Naive thymus-derived CD4-positive, alpha-beta T cell (primary cell): Measurements from ENCODE around the gene EFNA3. TPM values are rescaled to one million over a fixed set of nuclear protein-coding genes. Genes with fewer than 3 reads are reported as not detected.

Source experiments
- ATAC-seq: fragments of 150-1000 bp; cut with Tn5 transposase; 2 replicates; pipeline ENCODE4 v1.10.0; 2021; ENCODE audit warnings: mild to moderate bottlenecking, moderate library complexity
- CTCF ChIA-PET: fragments of 350-600 bp; sonication (Branson Sonifier 250); formaldehyde crosslinking; loops from one replicate; lab custom pipeline; 2021; ENCODE audit warnings: antibody characterized with exemption; lab: Charles Lee
- POLR2A ChIA-PET: fragments of 350-600 bp; sonication (Branson Sonifier 250); formaldehyde crosslinking; loops from one replicate; lab custom pipeline; 2021; ENCODE audit warnings: antibody characterized with exemption, inconsistent platforms; lab: Charles Lee
- DNase-seq, 9 donors: peaks; one replicate each; pipeline versions ENCODE4 v3.0.0 to v3.0.0-alpha.2; 2020 to 2022; ENCODE audit warnings: mixed read lengths in 1 of 9
- H3K27ac ChIP-seq: one replicate; pipeline ENCODE4 v1.7.0; 2013; ENCODE audit warnings: mild to moderate bottlenecking, low read depth, low read length, moderate library complexity
- H3K27me3 ChIP-seq, 2 donors: one replicate each; pipeline ENCODE4 v1.7.0; 2013; ENCODE audit warnings: low read length in 2 of 2, mild to moderate bottlenecking in 2 of 2, moderate library complexity in 2 of 2; ENCODE audit not compliant: control insufficient read depth in 2 of 2, insufficient read depth in 2 of 2
- H3K36me3 ChIP-seq, 3 experiments: 1 replicate in 2 of 3; 2 replicates in 1 of 3; pipeline ENCODE4 v1.7.0; 2013; ENCODE audit warnings: low read length in 3 of 3, mild to moderate bottlenecking in 3 of 3, moderate library complexity in 1 of 3; ENCODE audit not compliant: insufficient read depth in 3 of 3, control insufficient read depth in 2 of 3
- H3K4me1 ChIP-seq, 2 donors: one replicate each; pipeline ENCODE4 v1.7.0; 2013; ENCODE audit warnings: low read length in 2 of 2, mild to moderate bottlenecking in 2 of 2, moderate library complexity in 1 of 2; ENCODE audit not compliant: control insufficient read depth in 2 of 2, insufficient read depth in 2 of 2
- H3K4me3 ChIP-seq: 2 replicates; pipeline ENCODE4 v1.7.0; 2013; ENCODE audit warnings: mild to moderate bottlenecking, low read length
- H3K9me3 ChIP-seq, 3 experiments: 1 replicate in 2 of 3; 2 replicates in 1 of 3; pipeline ENCODE4 v1.7.0; 2013; ENCODE audit warnings: low read length in 3 of 3; ENCODE audit not compliant: control insufficient read depth in 2 of 3
- H3K27ac Mint-ChIP-seq, 9 donors: one replicate each; pipeline ENCODE4 v1.8.0; 2020 to 2022; ENCODE audit warnings: mixed read lengths in 9 of 9, mild to moderate bottlenecking in 8 of 9, moderate library complexity in 5 of 9, inconsistent platforms in 2 of 9
- H3K27me3 Mint-ChIP-seq, 5 donors: one replicate each; pipeline ENCODE4 v1.8.0; 2021 to 2022; ENCODE audit warnings: mixed read lengths in 5 of 5, mild to moderate bottlenecking in 1 of 5
- H3K36me3 Mint-ChIP-seq, 5 donors: one replicate each; pipeline ENCODE4 v1.8.0; 2020 to 2022; ENCODE audit warnings: mixed read lengths in 5 of 5, mild to moderate bottlenecking in 3 of 5, inconsistent platforms in 1 of 5
- H3K4me1 Mint-ChIP-seq, 7 donors: one replicate each; pipeline ENCODE4 v1.8.0; 2020 to 2022; ENCODE audit warnings: mixed read lengths in 7 of 7, mild to moderate bottlenecking in 3 of 7, inconsistent platforms in 1 of 7
- H3K4me3 Mint-ChIP-seq, 10 donors: one replicate each; pipeline ENCODE4 v1.8.0; 2020 to 2022; ENCODE audit warnings: mild to moderate bottlenecking in 10 of 10, mixed read lengths in 10 of 10, moderate library complexity in 6 of 10, inconsistent platforms in 2 of 10
- H3K9me3 Mint-ChIP-seq, 11 donors: one replicate each; pipeline ENCODE4 v1.8.0; 2020 to 2022; ENCODE audit warnings: mixed read lengths in 11 of 11, mild to moderate bottlenecking in 4 of 11, inconsistent platforms in 1 of 11, moderate library complexity in 1 of 11
- intact Hi-C, 2 donors: fragments of 100-400 bp; cut with micrococcal nuclease; formaldehyde crosslinking; loops; one replicate each; pipeline ENCODE4 v1.15.1; 2023
- polyA plus RNA-seq, 2 donors: library from polyadenylated mRNA; unstranded; fragments of 300-500 nt; fragmentation: Illumina TruSeq; gene quantifications; one replicate each; pipeline ENCODE4 v1.2.3, GENCODE V29; 2021
- total RNA-seq, 6 experiments: library from RNA in 5 of 6; stranded (reverse) in 5 of 6; gene quantifications; 1 replicate in 5 of 6; 2 replicates in 1 of 6; pipeline ENCODE4 v1.2.3 and lab custom pipeline; 2021 to 2026

EFNA3 gene
- total and polyA plus RNA-seq, 7 experiments from 2014 or later, result 0.42 to 4.0 (median 1.7) TPM

DNA sequence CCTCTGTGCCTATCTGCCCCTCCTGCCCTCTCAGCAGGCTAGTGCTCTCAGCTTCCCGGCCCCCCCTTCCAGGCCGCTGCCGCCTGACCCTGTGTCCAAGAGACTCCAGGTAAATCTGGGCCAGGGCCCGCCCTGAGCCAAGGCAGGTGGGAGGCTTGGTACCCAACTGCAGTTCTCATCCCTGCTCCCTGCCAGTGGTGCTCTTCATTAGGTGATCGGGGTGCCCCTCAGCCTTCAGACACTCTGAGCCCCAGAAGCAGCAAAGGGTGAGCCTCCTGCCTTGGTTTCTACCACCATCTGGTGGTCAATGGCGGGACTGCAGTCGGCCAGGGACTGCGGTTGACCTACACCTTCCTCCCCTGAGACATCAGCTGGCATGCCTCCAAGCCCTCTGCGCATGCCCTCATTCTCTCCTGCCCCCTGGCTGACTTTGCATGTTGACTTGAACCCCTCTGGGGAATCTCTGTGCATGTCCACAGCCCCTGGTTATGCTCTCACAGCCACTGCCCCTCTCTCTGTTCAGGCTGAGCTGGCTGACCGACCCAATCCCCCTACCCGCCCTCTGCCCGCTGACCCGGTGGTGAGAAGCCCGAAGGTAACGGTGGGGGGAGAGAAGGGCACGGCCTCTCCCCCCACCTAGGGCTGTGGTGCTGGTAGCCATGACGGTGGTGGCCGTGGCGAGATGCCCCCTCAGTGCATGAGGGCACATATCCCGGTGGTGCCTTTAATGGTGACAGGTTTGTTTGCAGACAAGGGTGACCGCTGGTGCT lies 17.1 kb upstream of the EFNA3 start:
- Mint-ChIP-seq H3K4me3 (peak overlapping the region; percentile 34 to 80 (median 54)), H3K27me3 (no peaks in the 10 kb centered on the region), H3K36me3 (peaks cover 0 to 6% (median 0%) of the 10 kb centered on the region in 5 donors), H3K27ac (peak overlapping the region in 1 of 9 donors; percentile 25), H3K9me3 (no peaks in the 10 kb centered on the region), H3K4me1 (peaks cover 21 to 39% (median 35%) of the 10 kb centered on the region in 7 donors)
- DNase-seq, result peak; percentile 81 to 97 (median 87)
- peak; percentile 74 for ATAC-seq
- ChIA-PET CTCF (interaction anchor here (0.6 to 13.9 kb wide), 17 partner anchors 9 to 502 kb away, joined by 3 to 138 read pairs (median 3); partner anchors contain the start of genes ADAM15, EFNA3, FLAD1 and PBXIP1), POLR2A (interaction anchor here (0.6 to 7.8 kb wide), 5 partner anchors 9 to 956 kb away, joined by 3 to 51 read pairs (median 4); no protein-coding TSS in a partner anchor)
- no peak overlapping the region for H3K4me3 ChIP-seq
- no peaks in the 10 kb centered on the region for H3K27me3 ChIP-seq
- H3K9me3 ChIP-seq, result no peaks in the 10 kb centered on the region
- peaks cover 0 to 5% (median 0%) of the 10 kb centered on the region in 3 experiments for H3K36me3 ChIP-seq
- peaks cover 20 to 21% of the 10 kb centered on the region in 2 donors for H3K4me1 ChIP-seq
- no peak overlapping the region for H3K27ac ChIP-seq
- intact Hi-C loops, result loop anchor here (1.0 to 10.0 kb wide), 17 partner anchors 9 to 737 kb away; partner anchors contain the start of genes ADAR (in 1 of the 2), AQP10 (in 1 of the 2), ATP8B2 (in 1 of the 2) and CKS1B (in 1 of the 2)

DNA sequence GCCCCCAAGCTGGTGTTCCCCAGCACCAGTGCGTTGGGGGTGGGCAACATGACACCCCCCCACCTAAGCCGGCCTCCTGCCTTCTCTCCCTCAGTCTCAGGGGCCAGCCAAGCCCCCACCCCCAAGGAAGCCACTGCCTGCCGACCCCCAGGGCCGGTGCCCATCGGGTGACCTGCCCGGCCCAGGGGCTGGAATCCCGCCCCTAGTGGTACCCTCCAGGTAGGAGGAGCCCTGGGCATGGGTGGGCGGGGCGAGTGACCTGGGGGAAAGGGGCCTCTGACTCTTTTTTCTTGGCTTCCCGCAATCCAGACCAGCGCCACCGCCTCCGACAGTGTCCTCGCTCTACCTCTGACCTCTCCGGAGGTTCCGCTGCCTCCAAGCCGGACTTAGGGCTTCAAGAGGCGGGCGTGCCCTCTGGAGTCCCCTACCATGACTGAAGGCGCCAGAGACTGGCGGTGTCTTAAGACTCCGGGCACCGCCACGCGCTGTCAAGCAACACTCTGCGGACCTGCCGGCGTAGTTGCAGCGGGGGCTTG lies 16.4 kb upstream of the EFNA3 start:
- Histone ChIP-seq H3K4me1 (peaks cover 20 to 21% of the 10 kb centered on the region in 2 donors), H3K36me3 (peaks cover 0 to 12% (median 0%) of the 10 kb centered on the region in 3 experiments), H3K27me3 (no peaks in the 10 kb centered on the region), H3K4me3 (peak overlapping the region; percentile 76), H3K9me3 (no peaks in the 10 kb centered on the region), H3K27ac (no peak overlapping the region)
- H3K36me3 Mint-ChIP-seq, result peaks cover 0 to 6% (median 0%) of the 10 kb centered on the region in 5 donors
- POLR2A ChIA-PET, result interaction anchor here (1.1 to 7.8 kb wide), 3 partner anchors 11 to 22 kb away, joined by 4 to 51 read pairs (median 7); partner anchors contain the start of gene ADAM15
- intact Hi-C loops, result loop anchor here (1.0 to 10.0 kb wide), 9 partner anchors 17 to 737 kb away; partner anchors contain the start of genes ADAR (in 1 of the 2), AQP10 (in 1 of the 2), ATP8B2 (in 1 of the 2) and PBXIP1 (in 1 of the 2)
- DNase-seq (no peak), ATAC-seq (no peak)
- no peaks in the 10 kb centered on the region for H3K27me3 Mint-ChIP-seq
- CTCF ChIA-PET, result interaction anchor here (0.7 to 13.9 kb wide), 14 partner anchors 9 to 502 kb away, joined by 3 to 138 read pairs (median 4); partner anchors contain the start of genes ADAM15, EFNA3, PMVK and PYGO2
- H3K4me1 Mint-ChIP-seq, result peaks cover 21 to 42% (median 39%) of the 10 kb centered on the region in 7 donors
- H3K9me3 Mint-ChIP-seq, result no peaks in the 10 kb centered on the region
- H3K27ac Mint-ChIP-seq, result peak overlapping the region in 4 of 9 donors; percentile 14 to 83 (median 68)
- H3K4me3 Mint-ChIP-seq, result peak overlapping the region in 8 of 10 donors; percentile 16 to 96 (median 90)

DNA sequence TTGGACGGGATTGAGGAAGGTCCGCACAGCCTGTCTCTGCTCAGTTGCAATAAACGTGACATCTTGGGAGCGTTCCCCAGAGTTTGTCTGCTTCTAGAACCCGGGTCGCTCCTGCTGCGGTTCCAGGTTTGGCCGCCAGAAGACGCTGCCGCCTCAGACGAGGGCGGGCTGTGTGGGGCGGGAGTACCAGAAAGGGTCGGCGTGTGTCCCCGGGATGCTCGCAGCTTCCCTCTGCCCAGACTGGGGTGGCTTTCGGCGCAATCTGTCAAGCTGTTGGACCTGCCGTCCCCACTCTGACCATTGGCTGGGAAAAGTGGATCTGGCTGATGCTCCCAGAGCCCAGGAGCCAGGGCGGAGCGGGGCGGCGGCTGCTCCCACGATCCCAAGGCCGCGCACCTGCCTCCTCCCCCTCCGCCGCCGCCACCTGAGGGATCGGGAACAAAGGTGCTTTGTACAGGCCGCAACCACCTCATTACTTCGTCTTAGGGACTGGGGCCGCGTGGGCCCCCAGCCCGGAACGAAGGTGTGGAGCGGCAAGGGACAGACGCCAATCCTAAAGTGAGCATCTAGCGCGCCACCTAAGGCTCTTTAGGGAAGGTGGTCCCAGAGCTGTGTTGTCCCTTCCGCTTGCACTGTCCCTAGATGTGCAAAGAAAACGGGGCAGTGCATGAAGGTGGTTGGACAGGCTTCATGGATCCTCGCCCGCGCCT lies 15.8 kb upstream of the EFNA3 start:
- DNase-seq, result peak in 8 of 9 donors; percentile 58 to 80 (median 65)
- Mint-ChIP-seq H3K36me3 (peaks cover 0 to 8% (median 0%) of the 10 kb centered on the region in 5 donors), H3K27ac (peak overlapping the region in 8 of 9 donors; percentile 17 to 86 (median 76)), H3K4me1 (peaks cover 21 to 42% (median 39%) of the 10 kb centered on the region in 7 donors), H3K4me3 (peak overlapping the region; percentile 84 to 98 (median 94)), H3K9me3 (no peaks in the 10 kb centered on the region), H3K27me3 (no peaks in the 10 kb centered on the region)
- H3K4me3 ChIP-seq, result peak overlapping the region; percentile 76
- peaks cover 20 to 21% of the 10 kb centered on the region in 2 donors for H3K4me1 ChIP-seq
- H3K27me3 ChIP-seq, result no peaks in the 10 kb centered on the region
- H3K27ac ChIP-seq, result no peak overlapping the region
- POLR2A ChIA-PET, result interaction anchor here (0.7 to 7.8 kb wide), 11 partner anchors 8 to 127 kb away, joined by 3 to 51 read pairs (median 4); partner anchors contain the start of genes ADAM15, EFNA3 and PMVK
- CTCF ChIA-PET, result interaction anchor here (0.6 to 13.9 kb wide), 12 partner anchors 9 to 164 kb away, joined by 3 to 138 read pairs (median 6); partner anchors contain the start of genes ADAM15, EFNA3, KRTCAP2 and PYGO2
- intact Hi-C loops, result loop anchor here (1.0 to 10.0 kb wide), 14 partner anchors 8 to 738 kb away; partner anchors contain the start of genes ZBTB7B (in 2 of the 2), ADAR (in 1 of the 2), AQP10 (in 1 of the 2) and ATP8B2 (in 1 of the 2)
- peaks cover 0 to 14% (median 0%) of the 10 kb centered on the region in 3 experiments for H3K36me3 ChIP-seq
- peak; percentile 38 for ATAC-seq
- no peaks in the 10 kb centered on the region for H3K9me3 ChIP-seq

DNA sequence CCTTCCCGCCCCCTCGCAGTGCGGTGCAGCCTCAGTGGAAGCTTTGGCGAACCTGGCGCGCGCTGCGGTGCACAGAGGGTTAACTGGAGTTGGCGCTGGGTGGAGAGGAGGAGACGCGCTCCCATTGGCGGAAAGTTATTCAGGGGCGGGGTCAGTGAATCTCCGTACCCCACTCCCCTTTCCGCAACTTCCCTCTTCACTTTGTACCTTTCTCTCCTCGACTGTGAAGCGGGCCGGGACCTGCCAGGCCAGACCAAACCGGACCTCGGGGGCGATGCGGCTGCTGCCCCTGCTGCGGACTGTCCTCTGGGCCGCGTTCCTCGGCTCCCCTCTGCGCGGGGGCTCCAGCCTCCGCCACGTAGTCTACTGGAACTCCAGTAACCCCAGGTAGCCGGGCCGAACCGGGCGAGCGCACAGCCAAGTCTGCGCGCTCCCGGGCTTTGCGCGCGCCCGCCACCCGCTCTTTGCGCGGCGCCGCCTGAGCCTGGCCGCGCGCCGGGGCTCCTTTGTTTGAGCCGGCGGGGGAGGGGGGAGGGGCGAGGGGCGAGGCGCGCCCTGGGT lies 15.0 kb upstream of the EFNA3 start, which contains the start of gene EFNA4:
Gene EFNA4, plus strand, starts transcription at position 191 of the 561 bp plus-strand sequence. Its CDS starts 84 bp downstream, at position 275.
- Histone ChIP-seq H3K27ac (peak within 1 kb of the TSS; percentile 69), H3K27me3 (no peaks in the 10 kb centered on the region), H3K36me3 (peaks cover 0 to 14% (median 0%) of the 10 kb centered on the region in 3 experiments), H3K4me1 (peaks cover 20 to 21% of the 10 kb centered on the region in 2 donors), H3K9me3 (no peaks in the 10 kb centered on the region), H3K4me3 (peak within 1 kb of the TSS; percentile 76)
- Mint-ChIP-seq H3K4me1 (peaks cover 21 to 42% (median 39%) of the 10 kb centered on the region in 7 donors), H3K9me3 (no peaks in the 10 kb centered on the region), H3K4me3 (peak within 1 kb of the TSS; percentile 85 to 99 (median 95)), H3K36me3 (peaks cover 0 to 10% (median 0%) of the 10 kb centered on the region in 5 donors), H3K27ac (peak within 1 kb of the TSS; percentile 17 to 96 (median 83)), H3K27me3 (no peaks in the 10 kb centered on the region)
- POLR2A ChIA-PET, result interaction anchor here (0.7 to 7.8 kb wide), 10 partner anchors 8 to 83 kb away, joined by 3 to 51 read pairs (median 4); partner anchors contain the start of gene EFNA3
- intact Hi-C loops, result loop anchor here (1.0 to 10.0 kb wide), 13 partner anchors 8 to 739 kb away; partner anchors contain the start of genes ZBTB7B (in 2 of the 2), ADAR (in 1 of the 2), AQP10 (in 1 of the 2) and ATP8B2 (in 1 of the 2)
- DNase-seq (peak; percentile 62 to 87 (median 86)), ATAC-seq (peak; percentile 93)
- CTCF ChIA-PET, result interaction anchor here (0.6 to 13.9 kb wide), 13 partner anchors 10 to 109 kb away, joined by 3 to 138 read pairs (median 5); partner anchors contain the start of genes ADAM15, EFNA3, KRTCAP2 and PYGO2
